ENCODE data around the gene ZNF503. TPM values are rescaled to one million over a fixed set of nuclear protein-coding genes. Genes with fewer than 3 reads are reported as not detected.
A peak's percentile ranks its signal among the peaks of the same experiment; 100 is the strongest.

Gene ZNF503
- polyA plus RNA-seq, 2 of the 4 experiments (the other 2 are of a cell fraction), result 0.54 to 12.8 TPM

GRCh38 chr10:75358132-75358531 lies 43.4 kb downstream of the ZNF503 start:
- POLR2A ChIA-PET, result interaction anchor here (2.1 kb wide), 1 partner anchor 44 kb away, joined by 8 read pairs; the partner anchor contains the start of gene ZNF503
- CTCF ChIA-PET, result interaction anchor here (1.8 to 3.3 kb wide), 2 partner anchors 37 to 42 kb away, joined by 4 to 17 read pairs; no protein-coding TSS in a partner anchor
- peak overlapping the region; percentile 75 to 91; a peak in 5 of 6 replicates for H3K27ac ChIP-seq

GRCh38 chr10:75357500-75357899 lies 44.1 kb downstream of the ZNF503 start:
- ChIA-PET POLR2A (no interaction called here), CTCF (interaction anchor here (1.8 to 3.3 kb wide), 2 partner anchors 38 to 42 kb away, joined by 4 to 17 read pairs; no protein-coding TSS in a partner anchor)
- H3K4me2 ChIP-seq, result no peak overlapping the region
- WGBS (ENCODE audit: missing lambda C conversion rate), result 90% methylated on average over 4 of the region's 4 CpGs
- peak overlapping the region in 1 of 2 experiments; percentile 91; a peak in 3 of 6 replicates for H3K27ac ChIP-seq
- 0 out of 3 replicates have a peak, but pooled peaks cover 3% of the 10 kb centered on the region for H3K9me3 ChIP-seq
- H3K4me1 ChIP-seq, result peaks cover 24% of the 10 kb centered on the region
- no peak for DNase-seq (ENCODE audit: low read depth in 1 of 2, low spot score in 1 of 2)
- no peak for ATAC-seq
- H3K4me3 ChIP-seq, result no peak overlapping the region
- no peak for FAIRE-seq
- TF ChIP-seq NR3C1 (IDR thresholded peaks at IDR 0.05), result no peak
- TF ChIP-seq CHD2 (IDR thresholded peaks at IDR 0.05; ENCODE audit: low read length, partially characterized antibody), result no peak
- TF ChIP-seq ZNF302 (CRISPR knock-in tag; IDR thresholded peaks at IDR 0.05), result no peak
- no peak for TF ChIP-seq RARB (CRISPR knock-in tag; IDR thresholded peaks at IDR 0.05)
- no peak for TF ChIP-seq ESRRA (IDR thresholded peaks at IDR 0.05; ENCODE audit: borderline replicate concordance, low read length)
- TF ChIP-seq HOXB13 (CRISPR knock-in tag; IDR thresholded peaks at IDR 0.05; ENCODE audit: low read depth), result no peak
- TF ChIP-seq POLR2AphosphoS2 (conservative IDR thresholded peaks at IDR 0.05; ENCODE audit: low read length), result no peak
- no peak for TF ChIP-seq MYC (IDR thresholded peaks at IDR 0.05; ENCODE audit: borderline replicate concordance, low read length)
- no peak for TF ChIP-seq CBX2 (IDR thresholded peaks at IDR 0.05; ENCODE audit: borderline replicate concordance, low read depth)
- TF ChIP-seq E2F6 (IDR thresholded peaks at IDR 0.05; ENCODE audit: borderline replicate concordance, low read depth), result no peak
- TF ChIP-seq BCL3 (IDR thresholded peaks at IDR 0.05), result no peak
- no peak for TF ChIP-seq PHF8 (IDR thresholded peaks at IDR 0.05; ENCODE audit: borderline replicate concordance, low read depth)

More at GRCh38 chr10:75358132-75358531, 43.4 kb downstream of the ZNF503 start:
- Histone ChIP-seq H3K4me2 (peak overlapping the region; percentile 52; the same call in 2 of the 3 replicates), H3K4me3 (no peak overlapping the region), H3K9me3 (0 out of 3 replicates have a peak, but pooled peaks cover 3% of the 10 kb centered on the region), H3K4me1 (peaks cover 20% of the 10 kb centered on the region)
- DNase-seq (ENCODE audit: low read depth in 1 of 2, low spot score in 1 of 2) (no peak), FAIRE-seq (no peak), ATAC-seq (no peak)
- TF ChIP-seq EHF (CRISPR knock-in tag; IDR thresholded peaks at IDR 0.05), result no peak
- TF ChIP-seq KDM5A (IDR thresholded peaks at IDR 0.05), result no peak
- no peak for TF ChIP-seq USF2 (IDR thresholded peaks at IDR 0.05)
- no peak for TF ChIP-seq ZC3H11A (IDR thresholded peaks at IDR 0.05)
- TF ChIP-seq RNF2 (IDR thresholded peaks at IDR 0.05; ENCODE audit: borderline replicate concordance, low read depth), result no peak
- no peak for TF ChIP-seq JUNB (IDR thresholded peaks at IDR 0.05)
- no peak for TF ChIP-seq CBX2 (IDR thresholded peaks at IDR 0.05; ENCODE audit: borderline replicate concordance, low read depth)
- no peak for TF ChIP-seq HOXB13 (CRISPR knock-in tag; IDR thresholded peaks at IDR 0.05; ENCODE audit: low read depth)
- no peak for TF ChIP-seq NR3C1 (IDR thresholded peaks at IDR 0.05)
- TF ChIP-seq ATOH8 (CRISPR knock-in tag; IDR thresholded peaks at IDR 0.05; ENCODE audit: low read depth), result no peak
- TF ChIP-seq PHF8 (IDR thresholded peaks at IDR 0.05; ENCODE audit: borderline replicate concordance, low read depth), result no peak
- TF ChIP-seq POLR2AphosphoS2 (conservative IDR thresholded peaks at IDR 0.05; ENCODE audit: low read length), result no peak
- TF ChIP-seq HES2 (IDR thresholded peaks at IDR 0.05), result no peak
- no peak for TF ChIP-seq NPAS2 (CRISPR knock-in tag; IDR thresholded peaks at IDR 0.05; ENCODE audit: borderline replicate concordance)
- TF ChIP-seq HEYL (CRISPR knock-in tag; IDR thresholded peaks at IDR 0.05), result no peak
- TF ChIP-seq CBX8 (IDR thresholded peaks at IDR 0.05), result no peak
- WGBS (ENCODE audit: missing lambda C conversion rate), result 88% methylated on average over 5 of the region's 5 CpGs

Measured in A549 (cell line).